Breast epithelium (tissue), 3 donors: ENCODE results near the gene HIVEP3.

Source experiments
- CTCF ChIP-seq, 3 donors: fragments of 450-650 bp; IDR thresholded peaks; one replicate each; pipeline ENCODE4 v1.5.1; 2016 to 2017; ENCODE audit warnings: antibody characterized with exemption in 3 of 3, mild to moderate bottlenecking in 3 of 3, moderate library complexity in 3 of 3
- POLR2A ChIP-seq: fragments of 450-650 bp; IDR thresholded peaks from one replicate; pipeline ENCODE4 v1.6.1; 2016; ENCODE audit warnings: antibody characterized with exemption, mild to moderate bottlenecking, moderate library complexity

DNA sequence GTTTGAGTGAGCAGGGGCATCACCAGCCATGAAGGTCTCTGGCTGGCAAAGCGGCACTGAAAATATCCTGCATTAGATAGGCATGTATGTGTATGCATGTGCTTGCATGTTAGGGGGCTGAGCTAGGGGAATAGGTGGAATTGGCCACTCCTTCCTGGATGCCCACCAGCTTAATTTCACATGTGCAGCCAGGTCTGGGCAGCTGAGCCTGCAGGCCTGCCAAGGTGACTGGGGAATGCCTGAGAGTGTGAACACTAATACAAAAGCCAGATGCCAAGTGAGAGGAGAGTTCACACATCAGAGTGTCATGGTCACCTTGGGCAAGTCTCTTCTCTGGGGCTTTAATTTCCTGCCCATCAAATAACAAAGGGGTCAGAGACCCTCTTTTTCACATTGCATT lies 155.9 kb downstream of the HIVEP3 start:
- TF ChIP-seq CTCF (IDR thresholded peaks at IDR 0.05), result no peak
- no peak for TF ChIP-seq POLR2A
